Measurements from ENCODE around the gene ADRM1.

The ADRM1 gene

GRCh38 chr20:62357681-62358080 is 54.9 kb downstream of the ADRM1 start:
- no peak for DNase-seq

All from fibroblast of skin of right quadriceps (primary cell).